ENCODE data around the gene CCDC68.
"Not testable (repeated sequence)": the region's sequence is repeated elsewhere in the genome, so short reads cannot be mapped to it uniquely, and the experiment has no call there.

The CCDC68 gene

GRCh38 chr18:54871231-54871630 lies 88.0 kb downstream of the CCDC68 start:
- DNase-seq, result no peak

- DNase-seq, result no peak
These were observed 92.1 kb downstream of the CCDC68 start for GRCh38 chr18:54867131-54867530.

GRCh38 chr18:54860941-54861340 lies 98.3 kb downstream of the CCDC68 start:
- DNase-seq, result no peak

- no peak for DNase-seq
These were observed 99.4 kb downstream of the CCDC68 start for GRCh38 chr18:54859667-54860421.

GRCh38 chr18:54857499-54857898 lies 101.8 kb downstream of the CCDC68 start:
- DNase-seq, result no peak

- DNase-seq, result no peak
These were observed 103.1 kb downstream of the CCDC68 start for GRCh38 chr18:54856105-54856646.

- DNase-seq, result not testable (repeated sequence)
These were observed 104.2 kb downstream of the CCDC68 start for GRCh38 chr18:54855050-54855449.

GRCh38 chr18:54852780-54853675 lies 106.2 kb downstream of the CCDC68 start:
- DNase-seq, result no peak
